Ovary (tissue), 9 donors: ENCODE data around the gene MEF2C. TPM values are rescaled to one million over a fixed set of nuclear protein-coding genes. Genes with fewer than 3 reads are reported as not detected.

ENCODE experiments used
- DNase-seq, 5 donors: peaks; one replicate each; pipeline ENCODE4 v3.0.0-alpha.2; 2019 to 2020
- H3K27ac ChIP-seq, 2 donors: fragments of 200-600 bp; one replicate each; pipeline versions ENCODE4 v1.5.1 to v1.8.0; 2019 to 2022
- H3K27me3 ChIP-seq: fragments of 200-600 bp; one replicate; pipeline ENCODE4 v1.8.0; 2022
- H3K36me3 ChIP-seq: fragments of 200-600 bp; sonication (generic); one replicate; pipeline ENCODE4 v1.5.1; 2019
- H3K4me1 ChIP-seq: one replicate; pipeline ENCODE4 v1.8.1; 2013; ENCODE audit warnings: mild to moderate bottlenecking, moderate library complexity; ENCODE audit not compliant: insufficient read depth
- H3K4me3 ChIP-seq: fragments of 200-600 bp; sonication (generic); one replicate; pipeline ENCODE4 v1.5.1; 2017
- H3K9me3 ChIP-seq, 2 donors: fragments of 200-600 bp in 1 of 2; sonication (generic) in 1 of 2; one replicate each; pipeline versions ENCODE4 v1.5.1 to v1.8.1; 2013 to 2019; ENCODE audit warnings: mild to moderate bottlenecking in 1 of 2, moderate library complexity in 1 of 2
- CTCF ChIP-seq, 3 donors: fragments of 450-650 bp in 2 of 3; fragments of 200-600 bp in 1 of 3; IDR thresholded peaks; one replicate each; pipeline versions ENCODE4 v1.5.1 to v1.8.0; 2016 to 2022; ENCODE audit warnings: antibody characterized with exemption in 3 of 3, mild to moderate bottlenecking in 1 of 3
- EP300 ChIP-seq: sonication (generic); formaldehyde crosslinking; IDR thresholded peaks from one replicate; pipeline ENCODE4 v1.6.1; 2017; ENCODE audit warnings: antibody characterized with exemption
- POLR2A ChIP-seq: fragments of 450-650 bp; IDR thresholded peaks from one replicate; pipeline ENCODE4 v1.6.1; 2017; ENCODE audit warnings: antibody characterized with exemption, mild to moderate bottlenecking, moderate library complexity
- WGBS, 3 donors: extraction: QIAGEN DNeasy Blood & Tissue Kit in 1 of 3; methylation state at CpG; one replicate each; pipeline versions ENCODE4 v1.1.5 to v1.1.7; 2013 to 2017; 5-methylcytosine and 5-hydroxymethylcytosine counted together
- intact Hi-C, 4 donors: fragments of 100-400 bp; cut with DNase I; formaldehyde crosslinking; loops; one replicate each; pipeline versions ENCODE4 v1.11.0 to v1.15.1; 2022 to 2023
- polyA plus RNA-seq, 2 donors: library from polyadenylated mRNA; stranded (reverse); fragments of 200-250 nt in 1 of 2; fragments of 350-450 nt in 1 of 2; fragmentation: Illumina TruSeq in 1 of 2; extraction: RNeasy Lipid Tissue Mini Kit (QIAGEN cat#74804) in 1 of 2; gene quantifications; one replicate each; pipeline ENCODE4 v1.2.3, GENCODE V29; 2013 to 2014
- total RNA-seq, 7 donors: library from RNA; depleted of rRNA in 2 of 7; stranded (reverse); fragments of >200 nt in 2 of 7; fragmentation: NEBNext Ultra II Directional in 3 of 7; extraction: Animal tissue kit (Norgen Biotek cat#: 25700) in 3 of 7; gene quantifications; one replicate each; pipeline versions ENCODE4 v1.1.0 to v1.2.4, GENCODE V29; 2016 to 2023
- donor health status: DM: no; HTN: no; CAD: no; lungs with moderate emphysema.
- donor health status: DM: no; HTN: no; CAD: no.
- donor health status: Bipolar disorder and iron deficiency.
- donor health status: DM: yes; HTN: yes; CAD: no.
- donor health status: DM: no; HTN: no; CAD: no.
- donor health status: DM: yes; HTN: yes; CAD: no.

MEF2C gene
- total and polyA plus RNA-seq, 9 donors, result 27.2 to 91.4 (median 73.8) TPM

- H3K27ac ChIP-seq, result no peak overlapping the region
- TF ChIP-seq CTCF (IDR thresholded peaks at IDR 0.05), result no peak
- no peak for TF ChIP-seq EP300
- TF ChIP-seq POLR2A, result no peak
- no peaks in the 10 kb centered on the region for H3K36me3 ChIP-seq
- H3K4me3 ChIP-seq, result no peak overlapping the region
- WGBS, 3 donors, result 7 to 9% (median 9%) methylated on average over 25 of the region's 25 CpGs
- H3K9me3 ChIP-seq, result peaks cover 0 to 5% of the 10 kb centered on the region in 2 donors
- intact Hi-C loops, result no loop called here
- peaks cover 7% of the 10 kb centered on the region for H3K27me3 ChIP-seq
- H3K4me1 ChIP-seq, result peaks cover 2% of the 10 kb centered on the region
- DNase-seq, result no peak
These were observed 211.2 kb downstream of the MEF2C start for GRCh38 chr5:88671505-88672499.

- 8 to 14% (median 9%) methylated on average over 1 of the region's 1 CpG for WGBS, 3 donors
- H3K4me1 ChIP-seq, result peaks cover 2% of the 10 kb centered on the region
- H3K27ac ChIP-seq, result no peak overlapping the region
- peaks cover 0 to 5% of the 10 kb centered on the region in 2 donors for H3K9me3 ChIP-seq
- no peak for DNase-seq
- TF ChIP-seq EP300 (no peak), POLR2A (no peak), CTCF (IDR thresholded peaks at IDR 0.05) (no peak)
- peaks cover 7% of the 10 kb centered on the region for H3K27me3 ChIP-seq
- H3K36me3 ChIP-seq, result no peaks in the 10 kb centered on the region
- no peak overlapping the region for H3K4me3 ChIP-seq
- intact Hi-C loops, result no loop called here
These were observed 211.9 kb downstream of the MEF2C start for GRCh38 chr5:88671106-88671504.

GRCh38 chr5:88670461-88670860 is 212.5 kb downstream of the MEF2C start:
- Histone ChIP-seq H3K4me1 (peaks cover 2% of the 10 kb centered on the region), H3K4me3 (no peak overlapping the region), H3K36me3 (no peaks in the 10 kb centered on the region), H3K27me3 (peaks cover 7% of the 10 kb centered on the region), H3K9me3 (peaks cover 0 to 5% of the 10 kb centered on the region in 2 donors), H3K27ac (no peak overlapping the region)
- no peak for DNase-seq
- WGBS, 3 donors, result 56 to 75% (median 73%) methylated on average over 1 of the region's 1 CpG
- intact Hi-C loops, result no loop called here
- TF ChIP-seq POLR2A (no peak), EP300 (no peak), CTCF (IDR thresholded peaks at IDR 0.05) (no peak)

GRCh38 chr5:88669371-88670050 is 213.5 kb downstream of the MEF2C start:
- WGBS, 3 donors, result 44 to 57% (median 51%) methylated on average over 3 of the region's 3 CpGs
- Histone ChIP-seq H3K27ac (no peak overlapping the region), H3K4me1 (peaks cover 2% of the 10 kb centered on the region), H3K9me3 (peaks cover 0 to 5% of the 10 kb centered on the region in 2 donors), H3K27me3 (no peaks in the 10 kb centered on the region), H3K4me3 (no peak overlapping the region), H3K36me3 (no peaks in the 10 kb centered on the region)
- intact Hi-C loops, result no loop called here
- TF ChIP-seq POLR2A (no peak), CTCF (IDR thresholded peaks at IDR 0.05) (no peak), EP300 (no peak)
- no peak for DNase-seq
